ENCODE measurements around the gene DET1.

The DET1 gene

GRCh38 chr15:88574655-88575054 is 28.2 kb upstream of the DET1 start:
- no peak for TF ChIP-seq CTCF (IDR thresholded peaks at IDR 0.05; ENCODE audit: insufficient read depth, low read length, missing control alignments)
- CTCF ChIA-PET, result no interaction called here
- POLR2A ChIA-PET, result interaction anchor here (1.1 kb wide), 1 partner anchor 46 kb away, joined by 3 read pairs; the partner anchor contains the start of gene AEN
- DNase-seq (ENCODE audit: low read depth, low spot score), result no peak
- no peak overlapping the region for H3K4me3 ChIP-seq (ENCODE audit: low read depth, low read length)

- ChIA-PET POLR2A (interaction anchor here (1.1 kb wide), 1 partner anchor 47 kb away, joined by 3 read pairs; the partner anchor contains the start of gene AEN), CTCF (no interaction called here)
- H3K4me3 ChIP-seq (ENCODE audit: low read depth, low read length), result no peak overlapping the region
- TF ChIP-seq CTCF (IDR thresholded peaks at IDR 0.05; ENCODE audit: insufficient read depth, low read length, missing control alignments), result no peak
- no peak for DNase-seq (ENCODE audit: low read depth, low spot score)
Measured at GRCh38 chr15:88574077-88574476, 27.6 kb upstream of the DET1 start.

- DNase-seq (ENCODE audit: low read depth, low spot score), result no peak
- H3K4me3 ChIP-seq (ENCODE audit: low read depth, low read length), result no peak overlapping the region
- ChIA-PET CTCF (no interaction called here), POLR2A (no interaction called here)
- TF ChIP-seq CTCF (IDR thresholded peaks at IDR 0.05; ENCODE audit: insufficient read depth, low read length, missing control alignments), result no peak
Measured at GRCh38 chr15:88571852-88572259, 25.4 kb upstream of the DET1 start.

GRCh38 chr15:88571153-88571851 is 24.8 kb upstream of the DET1 start:
- ChIA-PET POLR2A (no interaction called here), CTCF (no interaction called here)
- DNase-seq (ENCODE audit: low read depth, low spot score), result no peak
- H3K4me3 ChIP-seq (ENCODE audit: low read depth, low read length), result no peak overlapping the region
- TF ChIP-seq CTCF (IDR thresholded peaks at IDR 0.05; ENCODE audit: insufficient read depth, low read length, missing control alignments), result no peak

DNA sequence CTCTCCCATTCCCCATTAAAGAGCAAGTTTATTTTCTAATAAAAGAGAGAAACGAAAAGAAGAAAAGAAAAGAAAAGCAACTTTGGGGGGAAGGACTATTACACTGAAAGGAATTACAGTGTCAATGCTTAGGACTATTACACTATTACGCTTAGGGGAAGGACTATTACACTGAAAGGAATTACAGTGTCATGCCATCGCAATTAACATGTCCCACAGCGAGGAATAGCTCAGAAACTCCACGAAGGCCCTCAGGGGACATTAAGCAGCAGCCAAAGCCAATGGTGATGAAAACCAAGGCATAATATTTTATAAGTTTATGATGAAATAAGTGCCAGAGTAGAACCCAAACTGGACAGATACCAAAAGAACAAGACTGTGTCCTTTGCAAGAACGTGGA is 22.1 kb upstream of the DET1 start:
- no peak for TF ChIP-seq CTCF (IDR thresholded peaks at IDR 0.05; ENCODE audit: insufficient read depth, low read length, missing control alignments)
- H3K4me3 ChIP-seq (ENCODE audit: low read depth, low read length), result no peak overlapping the region
- ChIA-PET POLR2A (no interaction called here), CTCF (no interaction called here)
- DNase-seq (ENCODE audit: low read depth, low spot score), result no peak

DNA sequence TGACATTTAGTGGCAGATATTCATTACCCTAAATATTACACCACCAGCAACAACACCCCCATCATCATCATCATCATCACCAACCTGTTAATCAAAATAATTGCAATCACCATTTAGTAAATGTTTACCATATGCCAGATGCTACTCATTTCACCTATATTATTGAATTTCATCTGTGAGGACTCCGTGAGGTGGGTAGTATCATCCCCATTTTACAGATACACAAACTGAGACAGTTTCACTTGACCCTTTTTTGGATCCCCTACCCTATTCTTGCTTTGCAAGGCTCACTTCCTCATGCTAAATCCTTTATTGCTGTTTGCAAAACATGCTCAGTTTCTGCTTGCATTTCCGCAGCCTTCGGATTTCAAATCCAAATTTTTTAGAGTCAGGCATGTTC is 18.3 kb upstream of the DET1 start:
- POLR2A ChIA-PET, result no interaction called here
- no peak overlapping the region for H3K4me3 ChIP-seq (ENCODE audit: low read depth, low read length)
- CTCF ChIA-PET, result no interaction called here
- no peak for DNase-seq (ENCODE audit: low read depth, low spot score)
- no peak for TF ChIP-seq CTCF (IDR thresholded peaks at IDR 0.05; ENCODE audit: insufficient read depth, low read length, missing control alignments)
